Measurements from ENCODE around the gene LONP1. TPM values are rescaled to one million over a fixed set of nuclear protein-coding genes. Genes with fewer than 3 reads are reported as not detected.
"Not testable (repeated sequence)": the region's sequence is repeated elsewhere in the genome, so short reads cannot be mapped to it uniquely, and the experiment has no call there.

Gene LONP1, protein sequence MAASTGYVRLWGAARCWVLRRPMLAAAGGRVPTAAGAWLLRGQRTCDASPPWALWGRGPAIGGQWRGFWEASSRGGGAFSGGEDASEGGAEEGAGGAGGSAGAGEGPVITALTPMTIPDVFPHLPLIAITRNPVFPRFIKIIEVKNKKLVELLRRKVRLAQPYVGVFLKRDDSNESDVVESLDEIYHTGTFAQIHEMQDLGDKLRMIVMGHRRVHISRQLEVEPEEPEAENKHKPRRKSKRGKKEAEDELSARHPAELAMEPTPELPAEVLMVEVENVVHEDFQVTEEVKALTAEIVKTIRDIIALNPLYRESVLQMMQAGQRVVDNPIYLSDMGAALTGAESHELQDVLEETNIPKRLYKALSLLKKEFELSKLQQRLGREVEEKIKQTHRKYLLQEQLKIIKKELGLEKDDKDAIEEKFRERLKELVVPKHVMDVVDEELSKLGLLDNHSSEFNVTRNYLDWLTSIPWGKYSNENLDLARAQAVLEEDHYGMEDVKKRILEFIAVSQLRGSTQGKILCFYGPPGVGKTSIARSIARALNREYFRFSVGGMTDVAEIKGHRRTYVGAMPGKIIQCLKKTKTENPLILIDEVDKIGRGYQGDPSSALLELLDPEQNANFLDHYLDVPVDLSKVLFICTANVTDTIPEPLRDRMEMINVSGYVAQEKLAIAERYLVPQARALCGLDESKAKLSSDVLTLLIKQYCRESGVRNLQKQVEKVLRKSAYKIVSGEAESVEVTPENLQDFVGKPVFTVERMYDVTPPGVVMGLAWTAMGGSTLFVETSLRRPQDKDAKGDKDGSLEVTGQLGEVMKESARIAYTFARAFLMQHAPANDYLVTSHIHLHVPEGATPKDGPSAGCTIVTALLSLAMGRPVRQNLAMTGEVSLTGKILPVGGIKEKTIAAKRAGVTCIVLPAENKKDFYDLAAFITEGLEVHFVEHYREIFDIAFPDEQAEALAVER
- polyA plus RNA-seq (2013, experiment 1 of 2; ENCODE audit: insufficient read length): 235 TPM
- 194 TPM for polyA plus RNA-seq (2013, experiment 2 of 2; ENCODE audit: insufficient read length)

DNA sequence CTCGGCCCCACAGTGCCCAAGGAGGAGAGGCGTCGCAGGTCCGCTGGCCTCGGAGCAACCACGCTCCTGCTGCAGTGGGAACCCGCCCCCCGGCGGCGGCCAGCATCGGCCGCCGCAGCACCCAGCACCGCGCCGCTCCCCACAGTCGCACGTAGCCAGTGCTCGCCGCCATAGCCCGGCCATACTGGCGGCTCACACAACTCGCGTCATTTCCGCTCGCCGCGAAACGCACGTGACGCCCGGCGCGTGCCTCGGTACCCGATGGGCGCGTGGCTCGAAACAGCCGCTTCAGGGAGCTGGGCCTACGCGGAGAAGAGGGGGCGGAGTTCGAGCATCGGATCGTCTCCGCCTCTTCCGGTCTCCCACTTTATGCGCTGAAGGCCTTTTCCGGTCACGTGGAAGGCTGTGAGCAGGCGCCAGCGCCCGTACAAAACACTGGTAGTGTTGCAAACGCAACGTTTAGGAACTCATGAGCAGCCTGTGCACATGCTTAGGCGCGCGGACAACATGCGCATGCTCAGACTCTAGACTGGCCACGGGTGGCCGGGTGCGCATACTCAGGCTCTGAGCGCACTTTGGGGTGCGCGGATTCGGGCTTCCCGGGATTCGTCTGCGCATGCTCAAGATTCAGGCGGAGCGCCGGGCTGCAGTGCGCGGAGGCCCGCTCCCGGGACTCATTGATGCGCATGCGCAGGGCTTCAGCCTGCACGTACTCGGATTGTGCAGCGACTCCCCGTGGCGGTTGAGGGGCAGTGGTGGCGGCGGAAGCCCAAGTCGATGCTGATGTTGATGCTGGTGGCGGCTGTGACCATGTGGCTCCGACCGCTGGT is at the start of gene LONP1, which contains the start of gene CATSPERD:
LONP1 (minus strand) TSS at position 186 of the 830 bp plus-strand sequence; CDS start at position 172, 14 bp downstream.
CATSPERD (plus strand) TSS at position 677 of the 830 bp plus-strand sequence; CDS start at position 778, 101 bp downstream.
- peak; percentile 99 for DNase-seq

DNA sequence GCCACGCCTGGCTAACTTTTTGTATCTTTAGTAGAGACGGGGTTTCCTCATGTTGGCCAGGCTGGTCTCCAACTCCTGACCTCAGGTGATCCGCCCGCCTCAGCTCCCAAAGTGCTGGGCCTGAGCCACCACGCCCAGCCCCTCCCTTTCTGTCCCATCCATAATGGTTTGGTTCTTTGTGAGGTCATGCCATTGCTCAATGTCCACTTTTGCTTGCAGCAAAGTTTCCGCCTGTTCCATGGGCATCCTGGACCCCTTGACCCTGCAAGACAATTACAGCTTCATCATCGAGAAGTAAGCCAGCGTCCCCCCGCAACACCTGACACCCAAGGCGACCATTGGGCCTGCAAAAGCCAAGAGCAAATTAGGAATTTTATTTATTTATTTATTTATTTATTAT is 48.0 kb upstream of the LONP1 start:
- DNase-seq: no peak

DNA sequence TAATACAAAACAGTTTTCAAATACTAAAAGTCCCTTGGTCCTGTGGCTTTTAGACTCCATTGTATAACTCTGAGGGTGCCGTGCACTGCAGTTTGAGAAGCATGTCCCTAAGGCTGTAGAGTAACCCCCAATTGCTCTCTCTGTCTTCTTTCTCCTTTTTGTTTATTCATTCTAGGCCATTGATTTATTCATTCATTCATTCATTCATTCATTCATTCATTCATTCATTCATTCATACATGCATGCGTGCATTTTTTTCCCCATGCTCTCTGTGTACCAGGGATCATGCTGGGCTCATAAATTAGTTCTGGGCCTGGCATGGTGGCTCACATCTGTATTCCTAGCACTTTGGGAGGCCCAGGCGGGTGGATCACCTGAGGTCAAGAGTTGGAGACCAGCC is 45.3 kb upstream of the LONP1 start:
- no peak for DNase-seq

DNA sequence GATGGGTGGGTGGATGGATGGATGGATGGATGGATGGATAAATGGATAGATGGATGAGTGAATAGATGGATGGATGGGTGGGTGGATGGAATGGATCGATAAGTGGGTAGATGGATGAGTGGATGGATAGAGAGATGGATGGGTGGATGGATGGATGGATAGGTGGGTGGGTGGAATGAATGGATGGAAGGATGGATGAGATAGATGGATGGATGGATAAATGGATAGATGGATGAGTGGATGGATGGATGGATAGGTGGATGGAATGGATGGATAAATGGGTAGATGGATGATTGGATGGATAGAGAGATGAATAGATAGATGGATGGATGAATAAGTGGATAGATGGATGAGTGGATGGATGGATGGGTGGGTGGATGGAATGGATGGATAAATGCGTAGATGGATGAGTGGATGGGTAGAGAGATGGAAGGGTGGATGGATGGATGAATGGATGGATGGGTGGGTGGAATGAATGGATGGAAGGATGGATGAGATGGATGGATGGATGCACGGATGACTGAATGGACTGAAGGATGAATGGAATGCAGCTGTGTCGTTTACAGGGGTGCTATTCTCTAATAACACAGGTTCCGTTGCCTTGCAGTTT is 42.8 kb upstream of the LONP1 start:
- no peak for DNase-seq

DNA sequence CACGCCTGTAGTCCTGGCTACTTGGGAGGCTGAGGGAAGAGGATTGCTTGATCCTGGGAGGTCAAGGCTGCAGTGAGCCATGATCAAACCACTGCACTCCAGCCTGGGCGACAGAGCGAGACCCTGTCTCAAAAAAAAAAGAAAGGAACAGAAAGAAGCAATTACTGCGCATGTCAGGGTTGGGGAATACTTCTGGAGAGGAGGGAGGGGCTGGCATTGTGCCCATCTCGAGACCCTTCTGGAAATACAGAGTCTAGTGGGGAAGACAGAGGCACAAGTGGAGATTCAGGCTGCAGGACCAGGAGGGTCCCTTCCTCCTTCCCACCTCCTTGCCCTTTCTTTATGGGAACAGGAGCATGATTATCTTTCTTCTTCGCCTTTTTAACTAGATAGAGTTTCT is 33.8 kb upstream of the LONP1 start:
- no peak for DNase-seq

DNA sequence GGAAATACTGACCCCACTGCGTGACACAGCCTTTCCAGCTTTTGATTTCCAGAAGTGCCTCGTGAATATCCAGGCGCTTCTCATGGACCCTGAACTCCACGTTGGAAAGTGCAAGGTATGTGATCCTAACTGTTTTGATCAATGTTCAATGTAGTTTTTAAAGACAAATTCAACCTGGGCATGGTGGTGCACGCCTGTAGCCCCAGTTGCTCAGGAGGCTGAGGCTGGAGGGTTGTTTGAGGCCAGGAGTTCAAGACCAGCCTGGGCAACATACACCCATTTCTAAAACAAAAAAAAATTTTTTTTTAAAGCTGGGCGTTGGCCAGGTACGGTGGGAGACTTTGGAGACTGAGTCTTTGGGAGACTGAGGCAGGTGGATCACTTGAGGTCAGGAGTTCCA is 31.8 kb upstream of the LONP1 start:
- DNase-seq: no peak

DNA sequence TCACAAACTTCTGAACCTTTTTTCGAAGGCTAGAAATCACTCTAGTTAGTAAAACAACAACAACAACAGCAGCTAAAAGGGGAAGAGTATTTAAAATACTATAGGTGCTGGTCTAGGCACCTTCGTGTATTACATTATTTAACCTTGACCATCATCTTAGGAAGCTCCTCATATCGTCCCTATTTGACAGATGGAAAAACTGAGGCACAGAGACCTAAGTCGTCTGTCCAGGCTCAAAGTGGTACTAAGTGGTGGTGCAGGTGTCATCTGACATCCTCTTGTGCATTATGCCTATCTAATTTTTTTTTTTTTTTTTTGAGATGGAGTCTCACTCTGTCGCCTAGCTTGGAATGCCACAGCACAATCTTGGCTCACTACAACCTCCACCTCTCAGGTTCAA is 29.6 kb upstream of the LONP1 start:
- no peak for DNase-seq

DNA sequence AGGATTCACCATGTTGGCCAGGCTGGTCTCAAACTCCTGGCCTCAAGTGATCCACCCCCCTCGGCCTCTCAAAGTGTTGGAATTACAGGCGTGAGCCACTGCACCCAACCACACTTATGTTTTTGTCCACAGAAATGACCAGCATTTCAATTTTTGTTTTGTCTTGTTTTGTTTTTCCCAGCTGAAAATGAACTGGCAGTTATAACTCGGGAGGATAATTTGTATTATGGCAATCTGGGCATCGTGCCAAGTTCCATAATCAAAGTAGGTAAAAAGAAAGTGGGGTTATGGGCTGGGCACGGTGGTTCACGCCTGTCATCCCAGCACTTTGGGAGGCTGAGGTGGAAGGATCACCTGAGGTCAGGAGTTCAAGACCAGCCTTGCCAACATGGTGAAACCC is 29.0 kb upstream of the LONP1 start:
- DNase-seq: not testable (repeated sequence)

DNA sequence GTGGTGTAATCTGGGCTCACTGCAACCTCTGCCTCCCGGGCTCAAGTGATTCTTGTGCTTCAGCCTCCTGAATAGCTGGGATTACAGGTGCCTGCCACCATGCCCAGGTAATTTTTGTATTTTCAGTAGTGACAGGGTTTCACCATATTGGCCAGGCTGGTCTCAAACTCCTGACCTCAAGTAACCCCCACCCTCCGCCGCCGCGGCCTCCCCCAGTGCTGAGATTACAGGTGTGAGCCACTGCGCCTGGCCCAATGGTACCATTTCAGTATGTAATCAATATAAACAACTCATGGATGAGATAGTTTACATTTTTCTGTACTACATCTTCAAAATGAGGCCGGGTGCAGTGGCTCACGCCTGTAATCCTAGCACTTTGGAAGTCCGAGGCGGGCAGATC is 25.1 kb upstream of the LONP1 start:
- DNase-seq: not testable (repeated sequence)

DNA sequence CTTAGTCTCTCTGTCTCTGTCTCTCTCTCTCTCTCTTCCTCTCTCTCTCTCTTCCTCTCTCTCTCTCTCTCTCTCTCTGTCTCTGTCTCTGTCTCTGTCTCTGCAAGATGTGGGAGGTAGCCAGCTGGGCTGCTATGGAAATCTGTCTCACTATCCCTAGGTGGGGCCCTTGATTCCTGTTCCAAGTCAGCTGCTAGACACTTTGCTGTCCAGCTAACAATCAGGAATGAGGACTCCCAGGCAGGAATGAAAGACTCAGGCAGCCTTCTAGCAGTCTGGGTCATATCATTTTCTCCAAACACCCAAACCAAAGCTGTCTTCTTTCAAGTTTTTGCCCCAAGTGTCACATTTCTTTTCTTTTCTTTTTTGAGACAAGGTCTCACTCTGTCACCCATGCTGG is 23.7 kb upstream of the LONP1 start:
- DNase-seq: no peak

DNA sequence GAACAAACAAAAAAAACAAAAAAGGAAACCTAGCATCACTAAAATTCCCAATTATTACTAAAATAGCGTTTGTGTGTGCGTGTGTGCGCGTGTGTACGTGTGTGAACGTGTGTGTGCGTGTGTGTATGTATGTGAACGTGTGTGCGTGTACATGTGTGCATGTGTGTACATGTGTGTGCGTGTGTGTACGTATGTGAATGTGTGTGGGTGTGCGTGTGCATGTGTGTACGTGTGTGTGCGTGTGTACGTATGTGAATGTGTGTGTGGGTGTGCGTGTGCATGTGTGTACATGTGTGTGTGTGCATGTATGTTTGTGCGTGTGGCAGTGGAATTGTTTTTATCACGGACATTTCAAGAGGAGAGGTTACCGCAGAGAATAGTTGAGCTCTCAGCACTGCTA is 22.1 kb upstream of the LONP1 start:
- no peak for DNase-seq

DNA sequence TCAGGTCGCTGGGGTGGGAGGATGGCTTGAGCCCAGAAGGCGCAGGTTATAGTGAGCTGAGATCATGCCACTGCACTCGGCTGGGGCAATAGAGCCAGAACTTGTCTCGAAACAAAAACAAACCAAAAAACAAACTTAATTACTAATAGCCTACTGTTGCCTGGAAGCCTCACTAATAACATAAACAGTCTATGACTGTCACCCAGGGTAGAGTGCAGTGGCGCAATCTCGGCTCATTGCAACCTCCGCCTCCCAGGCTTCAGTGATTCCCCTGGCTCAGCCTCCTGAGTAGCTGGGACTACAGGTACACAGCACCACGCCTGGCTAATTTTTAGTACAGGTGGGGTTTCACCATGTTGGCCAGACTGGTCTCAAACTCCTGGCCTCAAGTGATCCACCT is 18.5 kb upstream of the LONP1 start:
- DNase-seq: no peak

DNA sequence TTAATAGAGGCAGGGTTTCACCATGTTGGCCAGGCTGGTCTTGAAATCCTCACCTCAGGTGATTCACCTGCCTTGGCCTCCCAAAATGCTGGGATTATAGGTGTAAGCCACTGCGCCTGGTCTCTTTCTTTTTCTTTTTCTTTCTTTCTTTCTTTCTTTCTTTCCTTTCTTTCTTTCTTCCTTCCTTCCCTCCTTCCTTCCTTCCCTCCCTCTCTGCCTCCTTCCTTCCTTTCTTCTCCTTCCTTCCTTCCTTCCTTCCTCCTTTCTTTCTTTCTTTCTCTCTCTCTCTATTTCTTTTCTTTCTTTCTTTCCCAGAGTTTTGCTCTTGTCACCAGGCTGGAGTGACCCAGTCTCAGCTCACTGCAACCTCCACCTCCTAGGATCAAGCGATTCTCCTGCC is 13.2 kb upstream of the LONP1 start:
- not testable (repeated sequence) for DNase-seq

DNA sequence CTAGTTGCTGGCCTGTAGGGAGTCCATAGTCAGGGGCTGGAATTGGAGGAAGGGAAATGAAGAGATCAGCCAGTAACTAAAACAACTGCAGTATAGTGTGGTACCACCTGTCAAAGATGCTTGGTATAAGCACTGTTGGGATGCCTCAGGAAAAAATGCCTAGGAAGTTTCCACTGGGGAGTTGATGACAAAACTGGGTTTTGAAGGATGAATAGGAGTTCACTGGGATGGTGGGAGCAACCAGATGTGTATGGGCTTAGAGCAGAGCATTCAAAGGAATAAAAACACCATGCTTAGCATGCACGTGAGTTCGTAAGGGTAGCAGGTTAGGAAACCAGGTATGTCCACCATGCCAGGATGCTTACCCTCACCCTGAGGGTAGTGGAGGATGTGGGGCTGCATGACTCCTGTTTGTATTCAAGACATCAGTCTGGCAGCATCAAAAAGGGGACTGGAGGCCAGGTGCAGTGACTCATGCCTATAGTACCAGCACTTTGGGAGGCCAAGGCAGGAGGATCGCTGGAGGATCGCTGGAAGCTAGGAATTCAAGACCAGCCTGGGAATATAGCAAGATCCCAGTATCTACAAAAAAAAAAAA is 7.6 kb upstream of the LONP1 start:
- no peak for DNase-seq

DNA sequence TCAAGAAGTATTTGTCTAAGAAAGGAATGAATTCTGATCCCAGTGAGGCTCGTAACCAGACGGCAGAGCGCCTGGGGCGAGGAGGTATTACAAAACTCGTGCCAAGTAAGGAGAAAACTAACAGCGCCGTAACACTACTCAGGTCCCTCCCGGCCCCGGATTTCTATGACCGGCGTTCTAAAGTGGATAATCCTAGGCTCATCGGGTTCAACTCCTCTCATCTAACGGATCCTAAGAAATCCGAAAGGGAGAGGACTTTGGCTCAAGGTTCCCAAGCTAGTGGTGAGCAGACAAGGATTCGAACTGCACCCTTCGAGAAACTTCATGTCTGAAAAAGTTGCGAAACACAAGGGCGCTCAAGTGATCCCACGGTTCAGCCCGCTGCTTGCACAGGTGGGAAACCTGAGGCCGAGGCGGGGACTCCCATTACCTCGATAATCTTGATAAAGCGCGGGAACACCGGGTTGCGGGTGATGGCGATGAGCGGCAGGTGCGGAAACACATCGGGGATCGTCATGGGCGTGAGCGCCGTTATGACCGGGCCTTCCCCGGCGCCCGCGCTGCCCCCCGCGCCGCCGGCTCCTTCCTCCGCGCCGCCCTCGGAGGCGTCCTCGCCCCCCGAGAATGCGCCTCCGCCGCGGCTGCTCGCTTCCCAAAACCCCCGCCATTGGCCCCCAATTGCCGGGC is 529 bp downstream of the LONP1 start:
- DNase-seq: no peak

DNA sequence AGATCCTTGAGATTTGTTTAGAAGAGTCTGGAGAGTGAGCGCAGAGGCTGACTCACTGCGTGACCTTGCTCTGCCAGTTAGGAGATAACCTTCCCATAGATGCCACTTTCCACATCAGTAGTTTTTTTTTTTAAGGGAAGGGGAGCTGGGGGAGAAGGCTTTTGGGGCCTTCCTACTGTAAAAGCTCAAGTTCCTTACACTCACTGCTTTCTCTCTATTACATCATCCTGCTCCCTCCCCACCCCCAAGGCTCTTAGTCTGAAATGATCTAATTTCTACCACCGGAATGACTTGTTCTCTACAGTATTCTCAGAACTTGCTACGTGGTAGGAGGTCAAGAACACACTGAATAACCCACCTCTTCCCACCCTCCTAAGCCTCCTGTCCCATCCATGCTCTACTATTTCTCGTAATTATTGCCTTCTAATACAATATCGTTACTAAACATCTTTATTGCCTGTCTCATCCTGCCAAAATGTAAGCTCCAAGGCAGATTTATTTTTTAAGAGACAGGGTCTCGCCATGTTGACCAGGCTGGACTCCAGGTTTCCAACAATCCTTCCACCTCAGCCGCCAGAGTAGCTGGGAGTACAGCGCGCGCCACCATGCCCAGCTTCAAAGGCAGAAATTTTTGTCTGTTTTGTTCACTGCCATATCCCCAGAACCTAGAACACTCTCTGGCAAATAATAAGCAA is 1.2 kb downstream of the LONP1 start:
- DNase-seq: peak; percentile 97

DNA sequence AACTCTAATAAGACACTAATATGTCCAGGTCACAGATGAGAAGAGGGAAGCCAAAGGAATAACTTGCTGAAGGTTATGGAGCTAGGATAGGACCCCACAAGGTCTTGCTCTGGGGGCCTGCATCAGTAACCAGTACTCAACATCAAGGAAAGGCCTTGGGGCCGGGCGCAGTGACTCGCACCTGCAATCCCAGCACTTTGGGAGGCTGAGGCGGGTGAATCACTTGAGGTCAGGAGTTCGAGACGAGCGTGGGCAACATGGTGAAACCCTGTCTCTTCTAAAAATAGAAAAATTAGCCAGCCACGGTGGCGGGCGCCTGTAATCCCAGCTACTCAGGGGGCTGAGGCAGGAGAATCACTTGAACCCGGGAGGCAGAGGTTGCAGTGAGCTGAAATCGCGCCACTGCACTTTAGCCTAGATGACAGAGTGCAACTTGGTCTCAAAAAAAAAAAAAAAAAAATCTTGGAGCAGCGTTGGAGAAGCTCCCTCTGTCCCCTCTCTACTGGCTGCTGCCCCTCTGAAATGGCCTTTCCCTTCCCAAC is 1.8 kb downstream of the LONP1 start:
- peak; percentile 68 for DNase-seq

DNA sequence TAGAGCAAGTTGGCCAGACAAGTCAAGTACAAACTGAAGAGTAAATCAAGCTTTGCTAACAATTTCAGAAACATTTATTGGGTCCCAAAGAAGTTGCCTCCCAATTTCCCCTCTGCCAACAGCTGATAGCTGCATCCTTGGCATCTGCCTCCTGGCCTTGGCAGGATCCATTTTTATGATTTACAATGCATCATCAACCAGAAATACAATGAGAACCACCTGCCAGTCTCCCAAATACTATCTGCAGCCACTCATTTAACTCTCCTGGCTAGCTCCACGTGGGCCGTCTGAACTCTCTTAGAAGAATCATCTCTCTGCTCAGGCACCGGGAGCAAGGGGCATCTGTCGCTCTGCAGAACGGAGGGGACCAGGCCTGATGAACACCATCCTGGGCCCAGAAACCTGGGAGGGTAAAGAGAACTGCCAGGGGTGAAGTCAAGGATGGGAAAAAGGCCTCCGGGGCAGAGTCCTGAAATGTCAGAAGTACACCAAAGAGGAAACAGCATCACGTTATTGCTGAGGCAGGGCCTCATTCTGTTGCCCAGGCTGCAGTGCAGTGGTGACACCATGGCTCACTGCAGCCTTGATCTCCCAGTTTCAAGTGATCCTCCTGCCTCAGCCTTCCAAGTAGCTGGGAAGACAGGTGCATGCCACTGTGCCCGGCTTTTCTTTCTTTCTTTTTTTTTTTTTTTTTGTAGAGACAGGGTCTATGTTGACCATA is 2.6 kb downstream of the LONP1 start:
- no peak for DNase-seq

DNA sequence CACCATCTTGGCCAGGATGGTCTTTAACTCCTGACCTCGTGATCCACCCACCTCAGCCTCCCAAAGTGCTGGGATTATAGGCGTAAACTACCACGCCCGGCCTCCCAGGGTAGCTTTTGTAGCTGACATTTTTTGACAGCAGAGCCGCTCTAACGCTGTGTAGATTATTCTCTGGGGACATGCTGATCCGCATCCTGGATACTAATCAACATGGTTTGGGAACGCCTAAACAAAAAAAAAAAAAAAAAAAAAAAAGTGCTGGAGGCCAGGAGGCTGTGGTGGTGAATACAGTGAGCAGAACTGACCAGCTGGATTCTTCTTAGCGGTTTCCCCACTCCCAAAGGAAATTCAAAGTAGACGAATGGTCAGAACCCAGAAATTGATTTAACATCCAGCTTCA is 5.1 kb downstream of the LONP1 start:
- no peak for DNase-seq
